ENCODE data around the gene HS3ST5. TPM values are rescaled to one million over a fixed set of nuclear protein-coding genes. Genes with fewer than 3 reads are reported as not detected.

The HS3ST5 gene
- polyA plus RNA-seq, 1 donor (not counting 4 experiments of a cell fraction or from before 2014, with no cell fraction given): not detected

DNA sequence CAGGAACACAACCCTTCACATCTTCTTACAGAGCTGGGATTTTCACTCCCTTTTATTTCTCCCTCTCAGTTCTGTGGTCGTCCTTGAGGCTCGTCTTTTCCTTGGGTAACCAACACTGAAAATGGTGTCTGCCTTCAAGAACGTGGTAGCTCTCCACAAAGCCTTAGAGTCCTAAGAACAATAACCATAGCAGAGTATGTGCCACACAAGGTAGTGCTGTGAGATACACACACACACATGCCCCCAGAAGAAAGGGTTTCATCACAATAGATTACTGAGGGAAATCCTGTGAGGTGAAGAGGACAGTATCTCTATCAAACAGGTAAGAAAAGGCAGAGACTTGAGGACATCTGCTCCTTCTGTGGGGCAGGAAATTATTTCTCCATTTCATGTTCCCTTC is 267.0 kb downstream of the HS3ST5 start:
- Histone ChIP-seq H3K9me3 (ENCODE audit: control insufficient read depth, low read depth, low read length) (no peaks in the 10 kb centered on the region), H3K27ac (ENCODE audit: control insufficient read depth, insufficient read depth, low read length) (no peak overlapping the region), H3K79me2 (ENCODE audit: control insufficient read depth, insufficient read depth, low read length) (no peaks in the 10 kb centered on the region), H3K36me3 (ENCODE audit: control insufficient read depth in 2 of 2, extremely low read depth in 1 of 2, insufficient read depth in 2 of 2, low read length in 2 of 2) (no peaks in the 10 kb centered on the region), H3K9ac (ENCODE audit: control insufficient read depth, extremely low read depth, insufficient read depth, low read length) (no peak overlapping the region), H3K4me2 (ENCODE audit: control insufficient read depth, extremely low read depth, insufficient read depth, low read depth, low read length) (no peak overlapping the region), H3K27me3 (ENCODE audit: control insufficient read depth, extremely low read depth, insufficient read depth, low read length) (no peaks in the 10 kb centered on the region), H2AFZ (ENCODE audit: control insufficient read depth, low read length) (no peak overlapping the region), H3K9me1 (ENCODE audit: control insufficient read depth, extremely low read depth, insufficient read depth, low read length) (no peaks in the 10 kb centered on the region), H3K4me3 (ENCODE audit: control insufficient read depth in 2 of 3, extremely low read depth in 1 of 3, insufficient read depth in 2 of 3, low read depth in 1 of 3, low read length in 3 of 3) (no peak overlapping the region), H3K4me1 (ENCODE audit: control insufficient read depth, extremely low read depth, insufficient read depth, low read length) (no peaks in the 10 kb centered on the region), H4K20me1 (ENCODE audit: control insufficient read depth, extremely low read depth, insufficient read depth, low read length) (no peaks in the 10 kb centered on the region)
- TF ChIP-seq, protein P1, sequence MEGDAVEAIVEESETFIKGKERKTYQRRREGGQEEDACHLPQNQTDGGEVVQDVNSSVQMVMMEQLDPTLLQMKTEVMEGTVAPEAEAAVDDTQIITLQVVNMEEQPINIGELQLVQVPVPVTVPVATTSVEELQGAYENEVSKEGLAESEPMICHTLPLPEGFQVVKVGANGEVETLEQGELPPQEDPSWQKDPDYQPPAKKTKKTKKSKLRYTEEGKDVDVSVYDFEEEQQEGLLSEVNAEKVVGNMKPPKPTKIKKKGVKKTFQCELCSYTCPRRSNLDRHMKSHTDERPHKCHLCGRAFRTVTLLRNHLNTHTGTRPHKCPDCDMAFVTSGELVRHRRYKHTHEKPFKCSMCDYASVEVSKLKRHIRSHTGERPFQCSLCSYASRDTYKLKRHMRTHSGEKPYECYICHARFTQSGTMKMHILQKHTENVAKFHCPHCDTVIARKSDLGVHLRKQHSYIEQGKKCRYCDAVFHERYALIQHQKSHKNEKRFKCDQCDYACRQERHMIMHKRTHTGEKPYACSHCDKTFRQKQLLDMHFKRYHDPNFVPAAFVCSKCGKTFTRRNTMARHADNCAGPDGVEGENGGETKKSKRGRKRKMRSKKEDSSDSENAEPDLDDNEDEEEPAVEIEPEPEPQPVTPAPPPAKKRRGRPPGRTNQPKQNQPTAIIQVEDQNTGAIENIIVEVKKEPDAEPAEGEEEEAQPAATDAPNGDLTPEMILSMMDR (optimal IDR thresholded peaks at IDR 0.05 in 1 of 3, IDR thresholded peaks at IDR 0.05 in 1 of 3, conservative IDR thresholded peaks at IDR 0.05 in 1 of 3; ENCODE audit: extremely low read depth in 1 of 3, insufficient read depth in 2 of 3, low read length in 3 of 3): no peak
- TF ChIP-seq EZH2 (IDR thresholded peaks at IDR 0.05; ENCODE audit: low read length): no peak
- dilution Hi-C loops (cut with MboI; ENCODE audit: extremely low pct_ligation_motif_present, low sequenced_read_pairs): no loop called here
- DNase-seq (ENCODE audit: low read depth, low spot score) (no peak), FAIRE-seq (no peak)

DNA sequence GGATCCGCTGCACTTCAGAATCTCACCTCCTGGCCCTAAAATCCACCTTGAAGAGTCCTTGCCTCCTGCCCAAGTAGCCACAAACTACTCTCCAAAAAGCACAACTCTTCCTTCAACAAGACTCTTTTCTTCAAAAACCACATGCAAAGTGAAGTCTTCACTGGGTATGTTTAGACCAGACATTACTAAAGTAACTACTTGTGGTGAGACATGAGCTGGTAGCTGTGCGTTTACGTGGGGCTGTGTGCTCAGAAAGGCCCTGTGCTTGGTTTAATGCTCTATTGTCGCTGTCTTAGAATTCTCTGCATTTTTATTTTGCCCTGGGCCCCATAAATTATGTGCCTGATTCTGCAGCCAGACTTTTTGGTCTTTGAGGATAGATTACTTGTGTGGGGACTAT is 267.5 kb downstream of the HS3ST5 start:
- H2AFZ ChIP-seq (ENCODE audit: control insufficient read depth, low read length): no peak overlapping the region
- H4K20me1 ChIP-seq (ENCODE audit: control insufficient read depth, extremely low read depth, insufficient read depth, low read length): no peaks in the 10 kb centered on the region
- H3K36me3 ChIP-seq (ENCODE audit: control insufficient read depth in 2 of 2, extremely low read depth in 1 of 2, insufficient read depth in 2 of 2, low read length in 2 of 2): no peaks in the 10 kb centered on the region
- no peak overlapping the region for H3K4me3 ChIP-seq (ENCODE audit: control insufficient read depth in 2 of 3, extremely low read depth in 1 of 3, insufficient read depth in 2 of 3, low read depth in 1 of 3, low read length in 3 of 3)
- H3K27ac ChIP-seq (ENCODE audit: control insufficient read depth, insufficient read depth, low read length): no peak overlapping the region
- H3K4me1 ChIP-seq (ENCODE audit: control insufficient read depth, extremely low read depth, insufficient read depth, low read length): no peaks in the 10 kb centered on the region
- H3K9ac ChIP-seq (ENCODE audit: control insufficient read depth, extremely low read depth, insufficient read depth, low read length): no peak overlapping the region
- H3K4me2 ChIP-seq (ENCODE audit: control insufficient read depth, extremely low read depth, insufficient read depth, low read depth, low read length): no peak overlapping the region
- no peaks in the 10 kb centered on the region for H3K9me1 ChIP-seq (ENCODE audit: control insufficient read depth, extremely low read depth, insufficient read depth, low read length)
- FAIRE-seq (no peak), DNase-seq (ENCODE audit: low read depth, low spot score) (no peak)
- no peak for TF ChIP-seq EZH2 (IDR thresholded peaks at IDR 0.05; ENCODE audit: low read length)
- TF ChIP-seq, protein P1 (optimal IDR thresholded peaks at IDR 0.05 in 1 of 3, IDR thresholded peaks at IDR 0.05 in 1 of 3, conservative IDR thresholded peaks at IDR 0.05 in 1 of 3; ENCODE audit: extremely low read depth in 1 of 3, insufficient read depth in 2 of 3, low read length in 3 of 3): no peak
- dilution Hi-C loops (cut with MboI; ENCODE audit: extremely low pct_ligation_motif_present, low sequenced_read_pairs): no loop called here
- H3K79me2 ChIP-seq (ENCODE audit: control insufficient read depth, insufficient read depth, low read length): no peaks in the 10 kb centered on the region
- H3K9me3 ChIP-seq (ENCODE audit: control insufficient read depth, low read depth, low read length): no peaks in the 10 kb centered on the region
- no peaks in the 10 kb centered on the region for H3K27me3 ChIP-seq (ENCODE audit: control insufficient read depth, extremely low read depth, insufficient read depth, low read length)
